Pancreas (tissue), 10 donors: Measurements from ENCODE around the gene SLC20A1. TPM values are rescaled to one million over a fixed set of nuclear protein-coding genes. Genes with fewer than 3 reads are reported as not detected.

Experiments
- ATAC-seq, 4 donors: fragments of 200-7000 bp; cut with Tn5 transposase; one replicate each; pipeline versions ENCODE4 v1.8.0 to v1.9.1; 2020; ENCODE audit warnings: mild to moderate bottlenecking in 4 of 4, moderate library complexity in 4 of 4
- DNase-seq, 6 donors: peaks; one replicate each; pipeline ENCODE4 v3.0.0-alpha.2; 2020
- FAIRE-seq: peaks from 2 replicates; lab custom pipeline; 2012; peaks lifted over from hg19 to GRCh38; lab: Jason Lieb, UNC
- H3K27ac ChIP-seq, 4 donors: fragments of 200-600 bp; sonication (generic); 1 replicate in 3 of 4; 2 replicates in 1 of 4; pipeline versions ENCODE4 v1.5.0 to v1.8.0; 2020
- H3K27me3 ChIP-seq, 4 donors: fragments of 200-600 bp; one replicate each; pipeline ENCODE4 v1.8.0; 2021
- H3K36me3 ChIP-seq, 3 donors: fragments of 200-600 bp; sonication (generic) in 1 of 3; one replicate each; pipeline versions ENCODE4 v1.5.0 to v1.8.0; 2020 to 2021
- H3K4me1 ChIP-seq, 3 donors: fragments of 200-600 bp; one replicate each; pipeline ENCODE4 v1.8.0; 2021
- H3K4me3 ChIP-seq, 4 donors: fragments of 200-600 bp; sonication (generic) in 2 of 4; one replicate each; pipeline versions ENCODE4 v1.5.0 to v1.8.0; 2020 to 2021
- H3K9me3 ChIP-seq, 4 donors: fragments of 200-600 bp; one replicate each; pipeline ENCODE4 v1.8.0; 2021
- CTCF ChIP-seq, 4 donors: fragments of 200-600 bp; sonication (generic) in 3 of 4; IDR thresholded peaks; one replicate each; pipeline versions ENCODE4 v1.5.0 to v1.8.0; 2021; ENCODE audit warnings: antibody characterized with exemption in 4 of 4
- WGBS, 2 donors: extraction: QIAGEN DNeasy Blood & Tissue Kit; methylation state at CpG; one replicate each; pipeline ENCODE4 v1.1.7; 2013; 5-methylcytosine and 5-hydroxymethylcytosine counted together
- intact Hi-C, 3 donors: fragments of 100-400 bp; cut with DNase I; formaldehyde crosslinking; loops; one replicate each; pipeline versions ENCODE4 v1.11.1 to v1.14.2; 2022
- polyA plus RNA-seq, 2 donors: library from polyadenylated mRNA; stranded (reverse); fragments of 200-250 nt; gene quantifications; one replicate each; pipeline ENCODE4 v1.2.3, GENCODE V29; 2013
- total RNA-seq, 6 donors: library from RNA; stranded (reverse); fragmentation: NEBNext Ultra II Directional in 4 of 6; extraction: Animal tissue kit (Norgen Biotek cat#: 25700) in 4 of 6; gene quantifications; one replicate each; pipeline versions ENCODE4 v1.2.1 to v1.2.4, GENCODE V29; 2021 to 2023
- donor health status: healthy with polysubstance abuse.
- donor health status: DM: no; HTN: no; CAD: no; lungs with moderate emphysema.
- donor health status: DM: no; HTN: no; CAD: no.
- donor health status: control.
- donor health status: control.
- donor health status: Bipolar disorder and iron deficiency.
- donor health status: DM: yes; HTN: yes; CAD: no.
- donor health status: DM: no; HTN: no; CAD: no.
- donor health status: DM: no; HTN: no; CAD: no.
- donor health status: DM: yes; HTN: yes; CAD: no.

Gene SLC20A1
- total and polyA plus RNA-seq, 8 donors: 10.6 to 25.9 (median 17.2) TPM

DNA sequence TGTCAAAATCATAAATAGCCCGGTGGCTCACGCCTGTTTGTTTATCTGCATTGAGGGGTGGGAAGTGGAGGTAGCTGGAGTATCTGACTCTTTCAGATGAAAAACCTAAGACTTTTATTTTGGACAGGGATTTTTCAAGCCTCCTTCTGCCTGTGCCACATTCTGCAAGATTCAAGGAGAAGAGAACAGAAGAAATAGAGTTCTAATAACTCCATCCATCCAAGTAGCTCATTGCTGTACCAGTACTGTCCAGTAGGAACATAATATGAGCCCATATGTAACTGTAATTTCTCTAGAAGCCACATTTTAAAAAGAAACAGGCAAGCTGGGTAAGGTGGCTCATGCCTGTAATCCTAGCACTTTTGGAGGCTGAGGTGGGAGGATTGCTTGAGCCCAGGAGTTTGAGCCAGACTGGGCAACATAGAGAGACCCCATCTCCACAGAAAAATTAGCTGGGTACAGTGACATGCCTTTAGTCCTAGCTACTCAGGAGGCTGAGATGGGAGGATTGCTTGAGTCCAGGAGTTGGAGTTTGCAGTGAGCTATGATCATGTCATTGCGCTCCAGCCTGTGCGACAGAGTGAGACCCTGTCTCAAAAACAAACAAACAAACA is 39.6 kb downstream of the SLC20A1 start:
- Histone ChIP-seq H3K9me3 (no peaks in the 10 kb centered on the region), H3K4me1 (no peaks in the 10 kb centered on the region), H3K27me3 (no peaks in the 10 kb centered on the region), H3K36me3 (no peaks in the 10 kb centered on the region), H3K4me3 (no peak overlapping the region), H3K27ac (no peak overlapping the region)
- DNase-seq (no peak), FAIRE-seq (no peak), ATAC-seq (no peak)
- peak in 1 of 4 donors; percentile 11 for TF ChIP-seq CTCF (IDR thresholded peaks at IDR 0.05)
- WGBS, 2 donors: 86 to 88% methylated on average over 4 of the region's 4 CpGs
- intact Hi-C loops: no loop called here

DNA sequence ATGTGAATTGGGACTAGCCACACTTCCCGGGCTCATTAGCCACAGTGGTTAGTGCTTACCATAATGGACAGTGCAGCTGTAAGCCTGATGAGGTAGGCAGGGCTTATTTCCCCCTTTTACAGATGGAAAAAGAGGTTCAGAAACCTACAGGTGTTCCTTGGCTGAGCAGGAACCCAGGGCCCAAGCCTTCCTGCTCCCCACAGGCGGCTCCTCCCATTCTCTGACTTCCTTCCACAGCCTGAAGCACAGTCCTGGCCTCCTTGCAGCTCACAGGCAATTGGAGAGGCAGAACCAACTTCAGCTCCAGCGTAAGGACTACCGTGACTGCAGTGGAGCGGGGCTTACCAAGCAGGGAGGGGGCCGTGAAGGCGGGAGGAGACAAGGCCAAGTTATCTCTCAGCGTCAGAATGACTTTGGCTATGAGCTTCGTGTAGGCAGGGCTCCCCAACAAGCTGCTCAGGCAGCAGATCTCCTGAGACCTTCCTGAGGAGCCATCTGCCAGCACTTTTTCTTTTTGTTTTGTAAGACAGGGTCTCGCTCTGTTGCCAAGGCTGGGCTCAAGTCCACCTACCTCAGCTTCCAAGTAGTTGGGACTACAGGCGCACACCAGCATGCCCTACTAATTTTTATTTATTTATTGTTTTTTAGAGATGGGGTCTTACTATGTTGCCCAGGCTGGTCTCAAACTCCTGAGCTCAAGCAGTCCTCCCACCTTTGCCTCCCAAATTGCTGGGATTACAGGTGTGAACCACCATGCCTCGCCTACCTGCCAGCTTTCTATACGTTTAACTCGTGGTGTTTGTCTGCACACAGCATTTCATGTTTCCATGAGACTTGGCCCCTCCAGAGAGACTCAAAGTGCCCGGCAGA is 40.8 kb downstream of the SLC20A1 start:
- no peak for FAIRE-seq

DNA sequence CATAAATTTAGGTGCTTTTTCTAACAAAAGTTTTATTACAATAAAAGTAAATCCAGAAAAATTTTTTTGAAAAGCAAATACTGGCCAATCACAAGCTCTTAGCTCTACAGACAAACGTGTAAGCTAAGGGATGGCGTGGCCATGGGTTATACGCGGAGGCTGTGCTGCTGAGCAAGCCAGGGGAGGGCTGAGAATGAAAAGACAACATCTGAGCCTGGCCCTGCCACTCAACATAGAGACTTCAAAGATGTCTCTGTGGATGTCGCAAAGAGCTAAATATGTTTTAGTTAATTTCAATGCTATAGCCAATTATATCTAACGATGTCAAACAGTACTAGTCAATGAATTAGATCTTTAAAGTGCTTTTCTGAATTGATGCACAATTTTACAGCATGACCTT is 41.8 kb downstream of the SLC20A1 start:
- no peaks in the 10 kb centered on the region for H3K9me3 ChIP-seq
- H3K27ac ChIP-seq: no peak overlapping the region
- no peak for TF ChIP-seq CTCF (IDR thresholded peaks at IDR 0.05)
- H3K4me1 ChIP-seq: no peaks in the 10 kb centered on the region
- DNase-seq: no peak
- no peaks in the 10 kb centered on the region for H3K27me3 ChIP-seq
- intact Hi-C loops: no loop called here
- 76 to 78% methylated on average over 6 of the region's 6 CpGs for WGBS, 2 donors
- FAIRE-seq: no peak
- no peaks in the 10 kb centered on the region for H3K36me3 ChIP-seq
- H3K4me3 ChIP-seq: no peak overlapping the region
- ATAC-seq: no peak

More for the DNA sequence above, 40.8 kb downstream of the SLC20A1 start:
- no peaks in the 10 kb centered on the region for H3K9me3 ChIP-seq
- H3K36me3 ChIP-seq: no peaks in the 10 kb centered on the region
- 77 to 81% methylated on average over 15 of the region's 15 CpGs for WGBS, 2 donors
- DNase-seq (no peak), ATAC-seq (no peak)
- H3K4me1 ChIP-seq: no peaks in the 10 kb centered on the region
- no peak overlapping the region for H3K4me3 ChIP-seq
- TF ChIP-seq CTCF (IDR thresholded peaks at IDR 0.05): no peak
- H3K27me3 ChIP-seq: no peaks in the 10 kb centered on the region
- no peak overlapping the region for H3K27ac ChIP-seq
- intact Hi-C loops: no loop called here

DNA sequence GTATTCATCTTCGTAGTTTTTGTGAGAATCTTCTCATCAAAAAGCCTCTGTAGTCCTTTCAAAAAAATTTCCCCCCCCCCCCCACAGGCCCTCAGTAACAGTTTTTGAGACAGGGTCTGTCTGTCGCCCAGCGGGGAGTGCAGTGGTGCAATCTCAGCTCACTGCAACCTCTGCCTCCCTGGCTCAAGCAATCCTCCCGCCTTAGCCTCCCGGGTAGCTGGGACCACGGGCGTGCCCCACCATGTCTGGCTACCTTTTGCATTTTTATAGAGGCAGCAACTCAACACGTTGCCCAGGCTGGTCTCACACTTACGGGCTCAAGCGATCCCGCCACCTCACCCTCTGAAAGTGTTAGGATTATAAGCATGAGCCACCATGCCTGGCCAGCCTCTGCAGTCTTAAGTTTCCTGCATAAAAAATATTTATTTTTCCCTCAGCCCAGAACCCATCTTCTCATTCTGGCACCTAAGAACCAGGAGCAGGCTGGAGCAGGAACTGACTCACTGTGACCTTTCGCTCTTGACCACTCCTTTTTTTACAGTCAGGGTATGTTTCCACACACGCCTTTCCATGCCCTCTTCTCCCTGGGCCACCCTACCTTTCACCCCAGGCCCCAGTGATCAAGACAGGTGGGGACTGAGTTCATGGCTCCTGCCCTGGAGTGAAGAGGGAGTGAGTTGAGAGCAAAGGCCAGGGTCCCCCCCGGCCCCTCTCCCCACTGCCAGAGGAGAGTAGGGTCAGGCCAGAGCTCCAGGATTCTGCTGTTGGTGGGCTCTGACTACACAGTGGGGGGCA is 42.5 kb downstream of the SLC20A1 start:
- FAIRE-seq (no peak), ATAC-seq (no peak), DNase-seq (no peak)
- TF ChIP-seq CTCF (IDR thresholded peaks at IDR 0.05): no peak
- 78 to 81% methylated on average over 14 of the region's 14 CpGs for WGBS, 2 donors
- intact Hi-C loops: no loop called here
- Histone ChIP-seq H3K9me3 (no peaks in the 10 kb centered on the region), H3K4me1 (no peaks in the 10 kb centered on the region), H3K36me3 (no peaks in the 10 kb centered on the region), H3K4me3 (no peak overlapping the region), H3K27ac (no peak overlapping the region), H3K27me3 (no peaks in the 10 kb centered on the region)
